HG03575 (cell line): ENCODE measurements around the gene BORCS5.
"Not testable (repeated sequence)": the region's sequence is repeated elsewhere in the genome, so short reads cannot be mapped to it uniquely, and the experiment has no call there.

Experiments
- ATAC-seq: cut with Tn5 transposase; IDR thresholded peaks from one replicate; pipeline ENCODE4 v1.9.1; 2021; ENCODE audit not compliant: unreplicated experiment, insufficient number of reproducible peaks, low FRiP score; ENCODE audit errors: extremely low read depth

BORCS5 gene

DNA sequence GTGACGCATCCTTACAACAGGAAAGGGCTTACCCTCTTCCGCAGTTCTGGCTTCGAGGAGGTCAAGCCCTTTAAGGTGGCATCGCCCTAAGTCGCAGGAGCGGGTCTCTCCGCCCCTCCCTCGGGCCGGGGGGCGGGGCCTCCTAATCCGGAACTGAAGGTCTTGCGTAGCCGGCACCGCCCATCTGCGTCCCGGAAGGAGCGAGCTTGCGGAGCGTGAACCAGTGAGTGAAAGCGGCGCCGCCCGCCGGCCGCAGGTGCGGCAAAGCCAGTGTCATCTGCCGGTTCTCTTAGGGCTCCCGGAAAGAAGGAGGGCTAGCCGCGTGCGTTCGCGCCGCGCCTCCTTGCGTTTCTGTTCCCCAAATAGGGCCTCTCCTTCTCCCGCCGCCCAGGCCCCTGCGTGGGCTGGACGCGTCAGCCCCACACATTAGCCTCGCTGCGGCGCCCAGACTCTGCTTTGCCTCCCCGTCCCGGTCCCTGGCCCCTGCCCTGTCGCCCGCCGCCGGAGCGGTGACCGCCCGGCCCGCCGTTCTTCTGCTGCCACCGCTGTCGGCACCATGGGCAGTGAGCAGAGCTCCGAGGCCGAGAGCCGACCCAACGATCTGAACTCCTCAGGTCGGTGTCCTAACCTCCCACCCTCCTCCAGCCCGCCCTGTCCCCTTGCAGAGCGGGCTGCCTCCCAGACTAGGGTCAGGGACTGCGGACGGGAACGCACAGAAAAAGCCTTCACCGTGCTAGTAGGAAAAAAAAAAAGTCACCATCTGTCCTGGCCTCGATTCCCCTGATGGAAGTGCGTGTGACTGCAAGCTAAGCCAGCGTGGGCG, at the start of gene BORCS5:
BORCS5 (plus strand) TSS at position 183 of the 823 bp plus-strand sequence; CDS start at position 557, 374 bp downstream.
- ATAC-seq: peak; percentile 64

DNA sequence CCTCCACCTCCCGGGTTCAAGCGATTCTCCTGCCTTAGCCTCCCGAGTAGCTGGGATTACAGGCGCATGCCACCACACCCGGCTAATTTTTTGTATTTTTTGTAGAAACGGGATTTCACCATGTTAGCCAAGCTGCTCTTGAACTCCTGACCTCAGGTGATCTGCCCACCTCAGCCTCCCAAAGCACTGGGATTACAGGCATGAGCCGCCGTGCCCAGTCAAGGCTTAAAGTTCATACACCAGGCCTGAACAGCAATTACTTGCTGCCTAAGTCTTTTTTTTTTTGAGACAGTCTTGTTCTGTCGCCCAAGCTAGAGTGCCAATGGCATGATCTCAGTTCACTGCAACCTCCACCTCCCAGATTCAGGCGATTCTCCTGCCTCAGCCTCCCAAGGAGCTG, 46.2 kb upstream of the BORCS5 start:
- not testable (repeated sequence) for ATAC-seq

DNA sequence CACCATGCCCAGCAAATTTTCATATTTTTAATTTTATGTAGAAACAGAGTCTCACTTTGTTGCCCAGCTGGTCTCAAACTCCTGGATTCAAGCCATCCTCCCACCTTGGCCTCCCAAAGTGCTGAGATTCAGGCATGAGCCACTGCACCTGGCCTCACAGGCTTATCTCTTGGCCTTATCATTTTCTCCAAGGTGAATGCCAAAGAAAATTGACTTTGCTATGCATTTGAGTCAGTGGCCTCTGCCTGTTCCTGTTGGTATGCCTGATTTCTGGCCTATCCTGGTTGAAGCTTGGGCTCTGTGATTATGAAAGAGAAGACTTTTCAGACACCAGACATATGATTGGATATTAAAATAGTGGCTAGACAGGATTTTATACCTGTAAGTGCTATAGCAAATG, 41.0 kb upstream of the BORCS5 start:
- no peak for ATAC-seq

DNA sequence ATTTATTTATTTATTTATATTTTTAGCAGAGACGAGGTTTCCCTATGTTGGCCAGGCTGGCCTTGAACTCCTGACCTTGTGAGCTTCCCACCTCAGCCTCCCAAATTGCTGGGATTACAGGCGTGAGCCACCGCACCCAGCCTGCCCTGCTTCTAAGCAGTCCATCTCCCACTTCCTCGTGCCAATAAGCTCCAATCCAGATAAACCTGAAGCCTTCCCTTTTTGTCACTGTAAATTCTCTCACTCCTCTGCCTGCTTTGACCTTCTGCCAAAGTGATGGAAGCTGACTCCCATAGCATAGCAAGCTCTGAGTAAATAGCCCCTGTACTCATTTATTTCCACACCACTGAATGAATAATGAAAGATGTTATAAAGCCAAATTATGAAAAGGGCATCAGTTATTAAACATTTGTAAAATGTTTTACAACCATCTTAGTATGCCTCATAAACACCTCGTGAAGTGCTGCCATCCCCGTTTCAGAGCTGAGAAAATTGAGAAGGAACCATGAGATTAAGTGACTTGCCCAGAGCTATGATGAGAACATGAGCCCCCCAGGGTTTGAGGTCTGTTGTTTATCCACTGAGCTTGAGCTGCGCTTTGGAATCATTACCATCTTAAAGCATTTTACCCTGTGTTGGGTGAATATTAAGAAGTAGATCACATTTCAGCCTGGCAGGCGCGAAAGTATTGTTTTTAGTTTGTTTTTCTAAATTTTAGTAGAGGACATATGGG, 37.3 kb upstream of the BORCS5 start:
- no peak for ATAC-seq

DNA sequence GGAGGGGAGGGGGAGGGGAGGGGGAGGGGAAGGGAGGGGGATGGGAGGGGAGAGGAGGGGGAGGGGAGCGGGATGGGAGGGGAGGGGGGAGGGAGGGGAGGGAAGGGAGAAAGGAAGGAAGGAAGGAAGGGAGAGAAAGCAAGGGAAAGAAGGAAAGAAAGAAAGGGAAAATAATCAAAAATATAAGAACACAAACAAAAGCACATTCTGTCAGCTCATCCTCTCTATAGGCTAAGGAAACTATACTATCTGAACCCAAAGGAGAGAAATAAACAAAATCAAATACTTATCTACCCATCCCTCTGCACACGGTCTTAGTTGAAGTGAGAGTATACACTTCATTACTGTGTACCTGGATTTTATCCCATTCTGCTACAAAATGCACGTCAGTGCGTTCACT, 33.8 kb upstream of the BORCS5 start:
- ATAC-seq: no peak

DNA sequence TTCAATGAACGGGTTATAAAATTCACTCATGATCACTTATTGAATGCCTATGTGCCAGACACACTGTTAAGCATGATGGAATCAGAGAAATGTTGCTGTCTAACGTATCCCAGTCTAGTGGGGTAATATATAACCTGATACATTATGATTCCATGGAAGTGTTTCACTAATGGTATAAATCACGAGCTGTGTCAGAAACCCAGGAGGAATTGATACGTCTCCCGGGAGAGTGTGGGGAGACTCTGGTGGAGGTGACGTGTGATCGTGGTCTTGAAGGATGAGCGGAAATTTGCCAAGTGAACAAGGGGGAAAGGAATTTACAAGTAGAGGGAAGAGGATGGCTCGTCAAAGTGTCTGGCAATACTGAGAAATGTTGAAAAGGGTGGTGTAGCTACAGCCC, 33.3 kb upstream of the BORCS5 start:
- no peak for ATAC-seq

DNA sequence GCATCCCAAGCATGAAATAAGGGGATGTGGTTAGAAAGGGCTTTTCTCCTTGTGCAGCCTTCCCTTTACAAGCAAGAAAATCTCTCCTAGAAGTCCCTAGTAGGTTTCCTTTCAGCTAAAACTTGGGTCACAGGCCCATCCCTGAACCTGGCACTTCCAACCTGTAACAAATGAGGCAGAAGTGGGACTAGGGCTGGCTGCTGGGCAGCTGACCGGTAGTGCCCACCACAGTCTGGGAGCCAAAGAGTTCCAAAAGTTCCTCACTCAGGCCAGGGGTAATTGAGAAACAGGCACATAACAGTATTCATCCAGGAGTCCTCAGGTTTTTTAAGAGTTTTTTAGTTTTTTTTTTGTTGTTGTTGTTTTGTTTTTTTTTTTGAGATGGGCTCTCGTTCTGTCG, 30.6 kb upstream of the BORCS5 start:
- ATAC-seq: no peak

DNA sequence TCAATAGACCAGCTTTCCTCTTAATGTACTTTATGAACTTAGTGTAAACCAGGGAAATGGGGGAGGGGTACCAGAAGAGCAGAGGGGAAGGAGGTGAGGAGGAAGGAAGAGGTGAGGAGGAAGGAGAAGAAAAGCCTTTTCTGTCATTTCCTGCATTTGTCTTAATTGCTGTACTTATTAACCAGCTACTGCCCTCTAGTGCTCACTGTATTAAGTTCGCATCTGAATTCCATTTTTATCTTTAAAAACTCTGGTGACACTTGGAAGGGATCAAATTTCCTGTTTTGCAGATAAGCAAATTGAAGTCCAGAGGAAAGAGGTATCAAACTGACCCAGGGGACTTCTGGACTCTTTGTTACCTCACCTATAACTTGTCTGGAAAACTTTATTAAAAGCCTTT, 29.1 kb upstream of the BORCS5 start:
- ATAC-seq: no peak

DNA sequence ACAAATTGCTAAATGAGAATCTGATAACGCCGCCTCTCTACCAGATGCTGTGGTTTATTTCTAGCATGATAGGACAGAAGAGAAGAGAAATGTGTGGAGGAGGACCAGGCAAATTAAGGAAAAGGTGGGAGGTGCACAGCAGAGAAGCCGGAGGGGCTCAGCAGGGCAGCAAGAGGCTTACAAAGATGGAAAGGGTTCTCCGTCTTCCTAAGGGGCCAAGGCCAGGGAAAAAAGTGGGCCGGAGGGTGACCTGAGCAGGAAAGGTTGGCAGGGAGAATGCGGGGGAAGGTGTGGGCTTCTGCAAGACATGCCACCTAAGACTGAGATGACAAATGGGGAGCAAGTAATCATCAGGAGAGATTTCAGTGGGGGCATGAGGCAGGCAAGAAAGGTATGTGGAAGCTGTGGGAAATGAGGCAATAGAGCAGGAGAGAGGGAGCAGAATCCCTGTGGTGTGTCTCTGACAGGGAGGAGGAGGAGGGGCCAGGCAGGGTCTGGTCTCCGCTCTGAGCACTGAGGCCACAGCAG, 25.6 kb upstream of the BORCS5 start:
- no peak for ATAC-seq

DNA sequence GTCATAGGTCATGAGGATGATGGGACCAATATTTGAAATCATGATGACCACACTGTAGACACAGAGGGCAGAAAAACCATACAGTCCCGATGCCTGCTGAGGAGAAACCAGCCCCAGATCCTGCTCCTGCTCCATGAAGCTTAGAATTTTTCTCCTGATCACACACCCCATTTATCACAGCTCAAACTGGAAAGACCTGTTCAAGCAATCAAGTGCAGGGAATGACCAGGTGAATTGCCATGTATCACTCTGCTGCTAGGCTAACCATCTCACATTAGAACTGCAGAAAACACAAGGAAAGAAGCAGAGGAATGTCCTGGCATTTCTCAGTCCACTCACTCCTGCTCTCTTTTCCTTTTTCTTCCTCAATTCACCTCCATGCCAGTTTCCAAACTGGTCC, 25.0 kb upstream of the BORCS5 start:
- no peak for ATAC-seq

DNA sequence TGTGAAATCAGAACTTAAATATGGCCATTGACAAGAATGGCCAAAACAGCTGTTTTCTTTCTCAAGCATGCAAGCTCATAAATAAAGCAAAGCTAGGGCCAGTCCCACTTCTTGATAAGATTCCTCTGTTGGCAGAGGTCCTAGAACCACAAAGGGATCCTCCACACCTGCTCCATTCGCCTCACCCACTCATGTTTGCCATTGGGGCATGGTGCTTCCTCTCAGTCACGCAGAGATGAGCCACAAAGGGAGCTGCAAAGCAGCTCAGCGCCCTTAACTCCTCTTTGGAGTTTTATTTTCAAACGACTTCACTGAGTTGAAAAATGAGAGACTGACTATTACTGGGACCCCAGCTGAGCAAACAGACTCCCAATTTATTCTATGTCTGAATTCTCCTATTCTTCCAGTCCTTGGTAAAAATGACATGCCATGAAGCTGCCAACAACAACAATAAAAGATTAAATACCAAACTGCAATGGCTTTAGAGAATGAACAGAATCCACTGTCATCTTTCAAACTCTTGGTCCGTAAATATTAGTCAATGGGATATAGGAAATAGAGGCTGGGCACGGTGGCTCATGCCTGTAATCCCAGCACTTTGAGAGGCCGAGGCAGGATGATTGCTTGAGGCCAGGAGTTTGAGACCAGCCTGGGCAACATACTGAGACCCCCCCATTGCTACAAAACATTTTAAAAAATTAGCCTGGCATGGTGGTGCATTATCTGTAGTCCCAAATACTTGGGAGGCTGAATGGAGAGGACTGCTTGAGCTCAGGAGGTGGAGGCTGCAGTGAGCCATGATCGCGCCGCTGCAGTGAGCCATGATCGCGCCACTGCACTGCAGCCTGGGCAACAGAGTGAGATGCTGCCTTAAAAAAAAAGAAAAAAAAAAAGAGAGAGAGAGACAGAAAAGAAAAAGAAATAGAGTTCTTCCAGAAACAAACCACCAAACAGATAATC, 23.2 kb upstream of the BORCS5 start:
- ATAC-seq: no peak

DNA sequence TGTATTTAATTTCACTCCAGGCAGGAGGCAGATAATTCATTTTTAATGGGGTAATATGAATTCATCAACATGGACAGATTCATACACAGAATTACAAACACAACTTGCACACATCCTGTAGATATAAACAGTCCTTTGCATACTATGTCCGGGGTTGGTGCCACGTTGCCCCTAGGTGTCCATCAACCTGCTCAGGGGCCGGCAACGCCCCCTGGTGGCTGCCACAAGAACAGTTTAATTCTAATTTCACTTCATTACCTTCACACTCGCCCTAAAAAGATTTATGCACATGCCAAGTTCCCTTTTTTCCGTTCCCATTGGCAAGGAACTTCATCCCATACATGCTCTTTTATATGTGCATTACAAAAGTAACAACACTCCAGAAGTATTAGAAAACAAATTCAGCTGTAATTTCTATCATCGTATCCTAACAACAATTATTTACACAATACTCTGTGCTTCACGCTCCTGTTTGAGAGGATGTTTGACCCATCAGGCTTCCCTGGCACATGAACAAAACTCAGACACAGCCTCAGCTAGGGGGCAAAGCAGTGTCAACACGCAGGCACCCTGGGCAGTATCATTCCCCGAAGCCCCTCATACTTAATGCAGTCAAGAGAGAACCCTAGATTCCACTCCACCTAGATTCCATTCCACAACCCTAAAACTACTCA, 22.4 kb upstream of the BORCS5 start:
- no peak for ATAC-seq

DNA sequence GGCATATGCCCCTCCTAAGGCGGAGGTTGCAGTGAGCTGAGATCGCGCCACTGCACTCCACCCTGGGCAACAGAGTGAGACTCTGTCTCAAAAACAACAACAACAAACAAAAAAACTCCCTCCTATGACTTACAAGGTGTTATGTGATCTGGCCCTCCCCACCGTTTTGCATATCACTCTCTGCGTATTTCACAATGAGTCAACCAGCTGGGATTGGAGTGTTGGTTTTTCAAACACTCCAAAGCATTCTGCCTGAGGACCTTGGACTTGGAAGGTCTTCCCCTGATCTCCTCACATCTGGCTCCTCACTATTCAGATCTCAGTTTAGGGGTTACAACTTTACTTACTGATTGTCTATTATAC, 20.8 kb upstream of the BORCS5 start:
- no peak for ATAC-seq

DNA sequence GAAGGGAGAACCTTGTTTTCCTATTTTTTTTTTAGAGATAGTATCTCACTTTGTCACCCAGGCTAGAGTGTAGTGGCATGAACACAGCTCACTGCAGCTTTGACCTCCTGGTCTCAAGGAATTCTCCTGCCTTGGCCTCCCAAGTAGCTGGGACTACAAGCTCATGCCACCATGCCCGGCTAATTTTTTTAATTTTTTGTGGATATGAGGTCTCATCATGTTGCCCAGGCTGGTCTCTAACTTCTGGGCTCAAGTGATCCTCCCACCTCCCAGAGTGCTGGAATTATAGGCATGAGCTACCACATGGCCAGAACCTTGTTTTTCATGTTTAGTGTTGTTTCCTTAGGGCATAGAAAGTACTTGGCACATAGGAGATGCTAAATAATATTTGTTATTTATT, 20.4 kb upstream of the BORCS5 start:
- ATAC-seq: no peak

DNA sequence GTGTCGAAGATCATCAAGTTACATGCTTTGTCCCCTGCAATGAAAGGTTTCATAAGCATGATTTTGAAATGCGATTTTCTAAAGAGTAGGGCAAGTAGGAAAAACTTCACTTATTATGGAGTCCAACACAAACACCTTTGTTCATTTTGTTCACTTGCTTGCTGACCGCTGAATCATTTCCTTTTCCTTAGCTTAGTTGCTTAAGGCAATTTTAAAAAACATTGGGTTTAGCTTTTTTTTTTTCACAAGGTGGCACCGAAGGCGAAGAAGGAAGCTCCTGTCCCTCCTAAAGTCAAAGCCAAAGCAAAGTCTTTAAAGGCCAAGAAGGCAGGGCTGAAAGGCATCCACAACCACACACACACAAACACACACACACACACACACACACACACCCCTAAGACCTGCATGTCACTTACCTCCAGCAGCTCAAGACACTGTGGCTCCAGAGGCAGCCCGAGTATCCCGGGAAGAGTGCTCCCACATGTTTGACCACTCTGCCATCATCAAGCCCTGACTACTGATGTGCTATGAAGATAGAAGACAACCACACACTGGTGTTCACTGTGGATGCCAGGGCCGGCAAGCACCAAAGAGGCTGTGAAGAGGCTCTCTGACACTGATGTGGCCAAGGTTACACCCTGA, 18.2 kb upstream of the BORCS5 start:
- no peak for ATAC-seq

DNA sequence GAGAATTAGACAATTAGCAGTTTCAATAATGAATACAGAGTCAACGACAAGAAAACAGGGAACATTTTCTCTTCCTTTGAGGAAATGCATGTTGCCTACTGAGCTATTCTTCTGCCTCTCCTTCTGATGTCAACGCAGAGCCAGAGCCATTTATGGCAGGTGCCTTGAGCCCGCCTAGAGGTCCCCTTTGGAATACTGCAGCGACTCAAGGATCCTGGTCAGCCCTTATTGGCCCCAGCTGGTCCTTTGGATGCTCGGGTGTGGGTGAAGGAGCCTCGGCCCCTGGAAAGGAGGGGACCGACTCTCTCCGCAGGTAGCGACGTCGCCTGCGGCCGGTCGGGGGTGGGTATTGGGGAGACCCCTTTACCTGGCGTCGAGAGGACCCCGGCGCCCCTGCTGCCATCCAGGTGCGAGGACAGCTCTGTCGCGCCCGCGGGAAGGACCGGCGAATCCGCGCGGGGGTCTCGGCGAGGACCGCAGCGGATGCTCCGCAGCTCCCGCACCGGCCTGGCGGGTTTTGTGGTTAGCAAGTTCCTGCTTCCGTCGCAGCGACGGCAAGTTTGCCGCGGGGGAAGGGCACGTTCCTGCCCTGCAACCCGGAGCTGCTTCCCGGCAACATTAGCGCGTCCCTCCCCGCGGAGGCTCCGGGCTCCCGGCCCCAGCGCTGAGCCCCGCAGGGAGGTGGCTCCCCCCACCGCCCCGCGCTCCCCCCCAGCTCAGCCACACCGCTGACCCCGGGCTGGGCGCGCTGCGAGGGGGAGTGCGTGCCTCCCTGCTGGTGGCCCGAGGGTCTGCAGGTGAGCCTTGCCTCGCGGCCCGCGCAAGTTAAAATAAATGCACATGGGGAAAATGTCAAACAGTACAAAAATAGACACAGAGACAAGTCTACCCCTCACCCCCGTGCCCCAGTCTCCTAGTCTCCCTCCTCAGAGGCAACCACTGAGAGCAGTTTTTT, 6.9 kb upstream of the BORCS5 start, which contains the start of gene MANSC1:
MANSC1 (minus strand) TSS at position 532 of the 955 bp plus-strand sequence. CDS start 6,928 bp downstream, outside the sequence.
- ATAC-seq: no peak

DNA sequence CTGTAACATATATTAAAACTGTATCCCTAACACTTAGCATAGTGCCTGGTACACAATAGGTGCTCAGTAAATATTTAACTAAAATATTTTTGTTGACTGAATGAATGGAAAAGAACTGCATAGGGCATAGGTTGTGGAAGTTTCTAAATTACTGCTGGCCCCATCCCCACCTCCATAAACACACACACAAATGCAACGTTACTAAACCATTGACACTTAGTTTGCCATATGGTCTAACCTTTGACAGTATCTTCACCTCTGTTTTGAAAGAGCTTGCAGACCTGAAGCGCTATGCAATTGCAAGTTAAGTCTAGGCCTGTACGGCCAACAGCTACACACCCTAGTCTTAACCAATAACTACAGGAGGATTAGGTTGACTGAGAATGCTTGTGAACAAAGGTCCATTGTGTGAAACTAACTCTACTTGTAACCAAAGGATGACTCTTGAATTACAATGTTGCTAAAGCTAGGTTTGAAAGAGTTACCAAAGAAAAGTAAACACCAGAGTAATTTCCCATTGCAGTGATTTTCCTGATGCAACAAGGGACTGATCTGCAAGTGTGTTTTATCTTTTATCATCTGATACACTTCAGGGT, 5.9 kb upstream of the BORCS5 start:
- ATAC-seq: no peak
